ENCODE results near the gene NOL11.

GRCh38 chr17:67759355-67760171 is 41.8 kb downstream of the NOL11 start:
- TF ChIP-seq POLR2AphosphoS5 (IDR thresholded peaks at IDR 0.05) (peak in 2 of 3 donors; percentile 20 to 44), CTCF (IDR thresholded peaks at IDR 0.05) (no peak), POLR2A (IDR thresholded peaks at IDR 0.05) (no peak)
